ENCODE data around the gene VPS33B. TPM values are rescaled to one million over a fixed set of nuclear protein-coding genes. Genes with fewer than 3 reads are reported as not detected.

Gene VPS33B
- polyA plus RNA-seq, 1 donor from 2014 or later = 10.7 TPM

- no peaks in the 10 kb centered on the region for H3K9me3 Mint-ChIP-seq
- peaks cover 5% of the 10 kb centered on the region for H3K36me3 Mint-ChIP-seq
- peak overlapping the region; percentile 33 to 96 (median 77) for H3K27ac Mint-ChIP-seq
- H3K4me1 Mint-ChIP-seq = peaks cover 9 to 11% (median 9%) of the 10 kb centered on the region in 3 donors
- peak overlapping the region; percentile 89 to 96 (median 95) for H3K4me3 Mint-ChIP-seq
- no peaks in the 10 kb centered on the region for H3K27me3 Mint-ChIP-seq
Measured at GRCh38 chr15:90955624-90956273, 66.6 kb downstream of the VPS33B start.

GRCh38 chr15:90954712-90955623 is 67.4 kb downstream of the VPS33B start, which contains the start of gene RCCD1:
TSS of gene RCCD1 (plus strand) at chr15:90954884. CDS start at chr15:90956735, 1,851 bp downstream.
- peaks cover 6% of the 10 kb centered on the region for H3K36me3 Mint-ChIP-seq
- peak within 1 kb of the TSS; percentile 77 to 96 (median 96) for H3K27ac Mint-ChIP-seq
- no peaks in the 10 kb centered on the region for H3K27me3 Mint-ChIP-seq
- H3K4me1 Mint-ChIP-seq = peaks cover 9 to 11% (median 9%) of the 10 kb centered on the region in 3 donors
- H3K9me3 Mint-ChIP-seq = no peaks in the 10 kb centered on the region
- peak within 1 kb of the TSS; percentile 89 to 96 (median 95) for H3K4me3 Mint-ChIP-seq

- peak overlapping the region; percentile 77 to 96 (median 96) for H3K27ac Mint-ChIP-seq
- no peaks in the 10 kb centered on the region for H3K27me3 Mint-ChIP-seq
- no peaks in the 10 kb centered on the region for H3K9me3 Mint-ChIP-seq
- peaks cover 9 to 11% (median 9%) of the 10 kb centered on the region in 3 donors for H3K4me1 Mint-ChIP-seq
- H3K36me3 Mint-ChIP-seq = peaks cover 6% of the 10 kb centered on the region
- peak overlapping the region in 3 of 4 donors; percentile 89 to 96 (median 95) for H3K4me3 Mint-ChIP-seq
Measured at GRCh38 chr15:90953947-90954711, 68.3 kb downstream of the VPS33B start.

- Mint-ChIP-seq H3K4me3 (peak overlapping the region in 3 of 4 donors; percentile 13 to 96 (median 83)), H3K36me3 (peaks cover 6% of the 10 kb centered on the region), H3K4me1 (peaks cover 9 to 11% (median 9%) of the 10 kb centered on the region in 3 donors), H3K9me3 (no peaks in the 10 kb centered on the region), H3K27ac (no peak overlapping the region), H3K27me3 (no peaks in the 10 kb centered on the region)
Measured at GRCh38 chr15:90952901-90953677, 69.3 kb downstream of the VPS33B start.

- no peaks in the 10 kb centered on the region for H3K27me3 Mint-ChIP-seq
- peaks cover 1 to 4% (median 4%) of the 10 kb centered on the region in 3 donors for H3K4me1 Mint-ChIP-seq
- peak overlapping the region in 1 of 4 donors; percentile 14 for H3K4me3 Mint-ChIP-seq
- no peaks in the 10 kb centered on the region for H3K9me3 Mint-ChIP-seq
- no peak overlapping the region for H3K27ac Mint-ChIP-seq
- peaks cover 6% of the 10 kb centered on the region for H3K36me3 Mint-ChIP-seq
Measured at GRCh38 chr15:90950676-90951075, 71.7 kb downstream of the VPS33B start.

GRCh38 chr15:90949979-90950675 is 72.3 kb downstream of the VPS33B start:
- Mint-ChIP-seq H3K27ac (no peak overlapping the region), H3K4me1 (peaks cover 0 to 4% (median 4%) of the 10 kb centered on the region in 3 donors), H3K4me3 (peak overlapping the region in 1 of 4 donors; percentile 14), H3K9me3 (no peaks in the 10 kb centered on the region), H3K36me3 (peaks cover 6% of the 10 kb centered on the region), H3K27me3 (no peaks in the 10 kb centered on the region)

Other genes starting within 250 kb of the VPS33B start
- 9.7 TPM for gene FURIN, start 154.0 kb downstream of the VPS33B start, polyA plus RNA-seq
- gene FES, start 138.1 kb downstream of the VPS33B start, polyA plus RNA-seq = 7.7 TPM
- gene MAN2A2, start 119.3 kb downstream of the VPS33B start, polyA plus RNA-seq = 9.1 TPM
- 29.4 TPM for gene HDDC3, start 90.0 kb downstream of the VPS33B start, polyA plus RNA-seq
- 65.3 TPM for gene UNC45A, start 87.3 kb downstream of the VPS33B start, polyA plus RNA-seq
- 6.0 TPM for gene RCCD1, start 67.7 kb downstream of the VPS33B start, polyA plus RNA-seq
- 3.3 TPM for gene PRC1, start 28.1 kb downstream of the VPS33B start, polyA plus RNA-seq
- 0.01 TPM for gene SV2B, start 77.7 kb upstream of the VPS33B start, polyA plus RNA-seq